Lower leg skin (tissue), 4 donors: ENCODE data around the gene THRSP. TPM values are rescaled to one million over a fixed set of nuclear protein-coding genes. Genes with fewer than 3 reads are reported as not detected.
"Not testable (repeated sequence)": the region's sequence is repeated elsewhere in the genome, so short reads cannot be mapped to it uniquely, and the experiment has no call there.

Experiments
- DNase-seq, 2 donors: peaks; one replicate each; pipeline ENCODE4 v3.0.0-alpha.2; 2019; ENCODE audit warnings: low spot score in 2 of 2
- H3K4me3 ChIP-seq: fragments of 200-600 bp; sonication (generic); 2 replicates; pipeline ENCODE4 v1.5.1; 2017; ENCODE audit warnings: mild to moderate bottlenecking, low read depth; ENCODE audit not compliant: poor library complexity, severe bottlenecking
- POLR2A ChIP-seq, 2 donors: fragments of 450-650 bp; IDR thresholded peaks; one replicate each; pipeline ENCODE4 v1.6.1; 2016 to 2017; ENCODE audit warnings: antibody characterized with exemption in 2 of 2, mild to moderate bottlenecking in 1 of 2, moderate library complexity in 1 of 2
- WGBS, 2 donors: methylation state at CpG; one replicate each; pipeline ENCODE4 v1.1.5; 2018; 5-methylcytosine and 5-hydroxymethylcytosine counted together
- intact Hi-C: fragments of 100-400 bp; cut with DNase I; formaldehyde crosslinking; loops from one replicate; pipeline ENCODE4 v1.15.0; 2023; ENCODE audit warnings: low total_unique reads
- total RNA-seq, 4 donors: library from RNA; depleted of rRNA; stranded (reverse); fragments of >200 nt; gene quantifications; one replicate each; pipeline ENCODE4 v1.1.0, GENCODE V29; 2016
- TF ChIP-seq, protein P1 (sequence below), 3 donors: fragments of 450-650 bp; IDR thresholded peaks; one replicate each; pipeline ENCODE4 v1.5.1; 2016; ENCODE audit warnings: antibody characterized with exemption in 3 of 3, mild to moderate bottlenecking in 3 of 3, moderate library complexity in 2 of 3

Gene THRSP, protein sequence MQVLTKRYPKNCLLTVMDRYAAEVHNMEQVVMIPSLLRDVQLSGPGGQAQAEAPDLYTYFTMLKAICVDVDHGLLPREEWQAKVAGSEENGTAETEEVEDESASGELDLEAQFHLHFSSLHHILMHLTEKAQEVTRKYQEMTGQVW
- 100 to 1,000 TPM in 1 of 4 donors, 10 to 100 TPM in 2, under 1 TPM in 1; 0.30 to 115 (median 39.2) TPM for total RNA-seq

DNA sequence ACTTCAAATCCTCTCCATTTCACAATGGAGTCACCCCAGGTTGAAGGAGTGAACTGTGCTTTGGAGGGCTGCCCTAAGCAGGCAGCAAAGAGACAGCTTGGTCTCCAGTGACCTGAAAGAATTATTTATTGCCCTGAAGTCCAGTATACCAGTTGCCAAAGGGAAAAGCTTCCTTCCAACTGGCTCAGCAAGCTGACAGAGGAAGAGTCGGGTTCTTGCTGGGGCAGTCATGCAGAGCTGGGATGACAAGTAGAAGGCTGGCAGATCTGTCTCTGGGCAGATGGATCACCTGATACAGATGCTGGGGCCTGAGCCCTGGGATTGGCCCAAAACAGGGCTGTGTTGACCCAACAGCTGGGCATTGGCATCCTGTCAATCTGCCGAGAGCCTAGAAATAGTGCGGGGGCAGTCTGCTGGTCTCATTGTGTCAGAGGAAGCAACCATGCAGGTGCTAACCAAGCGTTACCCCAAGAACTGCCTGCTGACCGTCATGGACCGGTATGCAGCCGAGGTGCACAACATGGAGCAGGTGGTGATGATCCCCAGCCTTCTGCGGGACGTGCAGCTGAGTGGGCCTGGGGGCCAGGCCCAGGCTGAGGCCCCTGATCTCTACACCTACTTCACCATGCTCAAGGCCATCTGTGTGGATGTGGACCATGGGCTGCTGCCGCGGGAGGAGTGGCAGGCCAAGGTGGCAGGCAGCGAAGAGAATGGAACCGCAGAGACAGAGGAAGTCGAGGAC lies at the start of gene THRSP:
Gene THRSP, plus strand, starts transcription at position 422 of the 742 bp plus-strand sequence. Its CDS starts 21 bp downstream, at position 443.
- WGBS, 2 donors = 90 to 96% methylated on average over 14 of the region's 14 CpGs
- no peak within 1 kb of the TSS for H3K4me3 ChIP-seq
- intact Hi-C loops = no loop called here
- TF ChIP-seq POLR2A (IDR thresholded peaks at IDR 0.05) = no peak
- TF ChIP-seq, protein P1, sequence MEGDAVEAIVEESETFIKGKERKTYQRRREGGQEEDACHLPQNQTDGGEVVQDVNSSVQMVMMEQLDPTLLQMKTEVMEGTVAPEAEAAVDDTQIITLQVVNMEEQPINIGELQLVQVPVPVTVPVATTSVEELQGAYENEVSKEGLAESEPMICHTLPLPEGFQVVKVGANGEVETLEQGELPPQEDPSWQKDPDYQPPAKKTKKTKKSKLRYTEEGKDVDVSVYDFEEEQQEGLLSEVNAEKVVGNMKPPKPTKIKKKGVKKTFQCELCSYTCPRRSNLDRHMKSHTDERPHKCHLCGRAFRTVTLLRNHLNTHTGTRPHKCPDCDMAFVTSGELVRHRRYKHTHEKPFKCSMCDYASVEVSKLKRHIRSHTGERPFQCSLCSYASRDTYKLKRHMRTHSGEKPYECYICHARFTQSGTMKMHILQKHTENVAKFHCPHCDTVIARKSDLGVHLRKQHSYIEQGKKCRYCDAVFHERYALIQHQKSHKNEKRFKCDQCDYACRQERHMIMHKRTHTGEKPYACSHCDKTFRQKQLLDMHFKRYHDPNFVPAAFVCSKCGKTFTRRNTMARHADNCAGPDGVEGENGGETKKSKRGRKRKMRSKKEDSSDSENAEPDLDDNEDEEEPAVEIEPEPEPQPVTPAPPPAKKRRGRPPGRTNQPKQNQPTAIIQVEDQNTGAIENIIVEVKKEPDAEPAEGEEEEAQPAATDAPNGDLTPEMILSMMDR (IDR thresholded peaks at IDR 0.05) = no peak
- no peak for DNase-seq

DNA sequence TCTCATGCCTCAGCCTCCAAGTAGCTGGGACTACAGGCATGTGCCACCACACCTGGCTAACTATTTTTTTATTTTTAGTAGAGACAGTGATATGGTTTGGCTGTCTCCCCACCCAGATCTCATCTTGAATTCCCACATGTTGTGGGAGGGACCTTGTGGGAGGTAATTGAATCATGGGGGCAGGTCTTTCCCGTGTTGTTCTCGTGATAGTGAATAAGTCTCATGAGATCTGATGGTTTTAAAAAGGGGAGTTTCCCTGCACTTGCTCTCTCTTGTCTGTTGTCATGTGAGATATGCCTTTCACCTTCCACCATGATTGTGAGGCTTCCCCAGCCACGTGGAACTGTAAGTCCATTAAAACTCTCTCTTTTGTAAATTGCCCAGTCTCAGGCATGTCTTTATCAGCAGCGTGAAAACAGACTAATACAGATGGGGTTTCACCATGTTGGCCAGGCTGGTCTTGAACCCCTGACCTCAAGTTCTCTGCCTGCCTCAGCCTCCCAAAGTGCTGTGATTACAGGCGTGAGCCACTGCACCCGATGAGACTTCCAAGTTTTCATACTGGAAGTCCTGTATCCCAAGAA lies 48.6 kb upstream of the THRSP start:
- H3K4me3 ChIP-seq, intact Hi-C loops, DNase-seq: not testable (repeated sequence)
- 59 to 68% methylated on average over 6 of the region's 6 CpGs for WGBS, 2 donors

DNA sequence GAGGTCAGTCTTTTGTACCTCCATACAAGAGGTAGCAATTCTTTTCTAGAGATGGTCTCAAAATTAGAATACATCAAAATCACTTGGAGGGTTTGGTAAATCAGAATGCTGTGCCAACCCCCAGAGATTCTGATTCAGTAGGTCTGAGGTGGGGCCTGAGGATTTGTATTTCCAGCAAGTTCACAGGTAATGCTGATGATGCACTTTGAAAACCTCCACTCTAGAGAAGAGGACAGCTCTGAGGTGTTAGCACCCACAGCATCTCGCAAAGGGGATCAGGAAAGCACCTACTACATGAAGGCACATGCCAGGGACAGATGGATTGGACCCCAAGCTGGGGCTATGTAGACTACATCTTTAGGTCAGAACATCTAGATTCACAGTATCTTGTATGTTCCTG lies 47.8 kb upstream of the THRSP start:
- no peak overlapping the region for H3K4me3 ChIP-seq
- no peak for TF ChIP-seq POLR2A (IDR thresholded peaks at IDR 0.05)
- TF ChIP-seq, protein P1 (IDR thresholded peaks at IDR 0.05) = no peak
- WGBS, 2 donors = 90 to 95% methylated on average over 1 of the region's 1 CpG
- DNase-seq = no peak
- intact Hi-C loops = no loop called here

DNA sequence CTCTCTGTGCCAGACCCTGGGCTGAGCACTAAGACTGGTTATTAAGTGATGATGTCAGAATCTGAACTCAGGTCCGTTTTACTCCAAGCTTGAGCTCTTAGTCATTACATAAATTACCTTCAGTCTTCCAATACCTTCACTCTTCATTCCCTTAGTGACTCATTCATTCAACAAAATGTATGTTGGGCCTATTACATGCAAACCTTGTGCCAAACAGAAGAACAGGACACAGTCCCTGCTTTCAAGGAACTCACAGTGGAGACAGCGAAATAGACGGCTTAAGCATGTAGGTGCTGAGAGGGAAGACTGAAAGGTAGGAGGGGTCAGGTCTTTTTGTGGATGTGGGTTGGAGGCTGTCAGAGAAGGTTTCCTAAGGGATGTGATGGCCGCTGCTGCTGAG lies 43.9 kb upstream of the THRSP start:
- TF ChIP-seq, protein P1 (IDR thresholded peaks at IDR 0.05) = no peak
- TF ChIP-seq POLR2A (IDR thresholded peaks at IDR 0.05) = no peak
- 47 to 68% methylated on average over 4 of the region's 4 CpGs for WGBS, 2 donors
- H3K4me3 ChIP-seq = no peak overlapping the region
- no peak for DNase-seq
- intact Hi-C loops = no loop called here

DNA sequence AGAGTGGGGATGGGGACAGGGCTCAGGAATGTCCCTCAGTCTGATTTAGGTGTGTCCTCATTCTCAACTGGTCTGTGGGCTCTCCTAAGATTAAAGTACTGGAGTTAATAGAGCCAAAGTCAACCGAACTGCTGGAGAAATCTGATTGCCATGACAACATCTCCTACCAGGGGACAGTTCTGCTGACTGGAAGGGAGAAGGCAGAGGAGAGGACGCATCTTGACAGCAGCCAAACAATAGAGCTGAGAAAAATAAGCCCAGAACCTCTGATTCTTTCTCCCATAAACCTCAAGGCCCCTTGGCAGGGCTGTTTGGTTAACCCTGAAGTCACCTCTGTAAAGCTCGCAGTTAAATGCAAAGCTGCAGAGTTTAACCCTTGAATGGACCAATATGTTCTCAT lies 43.4 kb upstream of the THRSP start:
- intact Hi-C loops = no loop called here
- TF ChIP-seq, protein P1 (IDR thresholded peaks at IDR 0.05) = no peak
- TF ChIP-seq POLR2A (IDR thresholded peaks at IDR 0.05) = no peak
- WGBS, 2 donors = 46 to 49% methylated on average over 3 of the region's 3 CpGs
- H3K4me3 ChIP-seq = no peak overlapping the region
- DNase-seq = no peak

DNA sequence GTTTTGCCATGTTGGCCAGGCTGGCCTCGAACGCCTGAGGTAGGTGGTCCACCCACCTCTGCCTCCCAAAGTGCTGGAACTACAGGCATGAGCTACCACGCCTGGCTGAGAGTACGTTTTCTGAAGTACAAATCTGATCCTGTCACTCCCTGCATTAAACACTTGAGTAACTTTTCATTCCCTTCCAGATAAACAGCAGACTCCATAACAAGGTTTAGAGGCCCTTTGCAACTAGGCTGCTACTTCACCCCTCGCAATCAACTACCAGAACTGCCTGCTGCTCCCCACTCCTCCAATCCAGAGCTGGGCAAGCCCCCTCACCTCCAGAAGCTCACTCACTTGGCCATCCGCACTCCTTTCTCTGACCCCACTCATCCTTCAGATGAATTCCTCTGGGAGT lies 42.0 kb upstream of the THRSP start:
- WGBS, 2 donors = 90 to 94% methylated on average over 6 of the region's 6 CpGs
- no peak overlapping the region for H3K4me3 ChIP-seq
- intact Hi-C loops = no loop called here
- TF ChIP-seq, protein P1 (IDR thresholded peaks at IDR 0.05) = no peak
- TF ChIP-seq POLR2A (IDR thresholded peaks at IDR 0.05) = no peak
- no peak for DNase-seq
